ENCODE measurements around the gene N4BP2L1. TPM values are rescaled to one million over a fixed set of nuclear protein-coding genes. Genes with fewer than 3 reads are reported as not detected.

The N4BP2L1 gene
- not detected for polyA plus RNA-seq (2012; ENCODE audit: insufficient read length, low read depth)

DNA sequence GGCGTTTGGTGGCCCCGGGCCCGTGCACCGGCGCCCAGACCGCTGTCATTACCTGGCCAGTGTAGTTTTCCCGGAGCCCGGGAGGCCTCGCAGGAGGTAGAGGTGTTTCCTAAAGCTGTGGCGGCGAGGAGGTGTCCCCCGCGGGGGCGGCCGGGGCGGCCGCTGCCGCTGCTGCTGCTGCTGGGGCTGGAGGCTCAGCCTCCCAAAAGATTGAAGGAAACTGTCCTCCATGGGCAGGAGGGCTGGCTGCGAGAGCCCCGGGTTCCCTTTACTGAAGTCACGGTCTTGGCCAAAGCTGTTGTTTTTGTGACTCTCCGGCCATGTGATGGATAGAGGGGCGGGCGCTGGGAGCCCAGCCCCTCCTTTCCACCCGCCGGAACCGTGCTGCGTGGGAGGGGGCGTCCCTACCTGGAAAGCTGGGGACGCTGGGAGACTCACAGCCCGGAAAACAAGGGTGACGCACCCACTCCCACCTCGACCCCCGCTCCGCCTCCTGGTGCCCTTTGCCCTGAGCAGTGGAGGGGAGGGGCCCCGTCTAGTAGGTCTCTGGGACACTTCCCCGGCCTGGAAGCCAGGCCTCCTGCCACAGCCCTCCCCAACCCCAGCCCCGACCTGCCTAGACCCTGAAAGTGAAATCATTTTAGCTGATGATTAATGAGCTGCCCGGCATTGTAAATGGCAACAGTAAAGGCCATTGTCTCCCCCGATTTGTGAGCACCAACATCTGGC lies at the start of gene N4BP2L1:
TSS of gene N4BP2L1 (minus strand) at position 279 of the 729 bp plus-strand sequence. CDS start at position 231, 48 bp downstream.
- TF ChIP-seq POLR2AphosphoS5 (IDR thresholded peaks at IDR 0.05; ENCODE audit: low read depth, low read length) (no peak), FOXP2 (optimal IDR thresholded peaks at IDR 0.05; ENCODE audit: borderline replicate concordance, extremely low read depth, extremely low read length, insufficient read depth) (no peak), REST (IDR thresholded peaks at IDR 0.05; ENCODE audit: insufficient read depth in 1 of 2, low read depth in 2 of 2, low read length in 2 of 2) (no peak), TAF1 (IDR thresholded peaks at IDR 0.05; ENCODE audit: borderline replicate concordance, insufficient read depth, low read length) (no peak), SIN3A (IDR thresholded peaks at IDR 0.05; ENCODE audit: borderline replicate concordance, insufficient read depth, low read length) (no peak)

DNA sequence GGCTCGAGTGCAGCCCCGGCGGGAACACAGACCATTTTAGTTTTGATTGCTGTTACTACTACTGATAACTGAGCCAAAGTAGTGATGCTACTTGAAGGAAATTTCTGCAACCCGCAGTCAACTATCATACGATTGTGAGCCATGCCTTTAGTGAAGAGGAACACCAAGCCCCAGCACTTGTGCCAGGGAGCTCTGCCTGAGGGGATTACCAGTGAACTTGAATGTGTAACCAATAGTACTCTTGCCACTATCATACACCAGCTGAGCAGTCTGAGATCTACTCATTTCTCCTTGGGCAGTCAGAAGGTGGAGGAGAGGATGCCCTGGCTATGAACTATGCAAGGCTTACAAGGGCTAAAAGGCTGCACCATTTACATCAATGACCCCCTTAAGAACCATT lies 49.0 kb upstream of the N4BP2L1 start:
- no peak for TF ChIP-seq FOXP2 (optimal IDR thresholded peaks at IDR 0.05; ENCODE audit: borderline replicate concordance, extremely low read depth, extremely low read length, insufficient read depth)
- TF ChIP-seq REST (IDR thresholded peaks at IDR 0.05; ENCODE audit: insufficient read depth in 1 of 2, low read depth in 2 of 2, low read length in 2 of 2), result no peak
- no peak for TF ChIP-seq TAF1 (IDR thresholded peaks at IDR 0.05; ENCODE audit: borderline replicate concordance, insufficient read depth, low read length)
- no peak for TF ChIP-seq POLR2AphosphoS5 (IDR thresholded peaks at IDR 0.05; ENCODE audit: low read depth, low read length)

GRCh38 chr13:32476021-32476731 lies 48.2 kb upstream of the N4BP2L1 start:
- no peak for TF ChIP-seq FOXP2 (optimal IDR thresholded peaks at IDR 0.05; ENCODE audit: borderline replicate concordance, extremely low read depth, extremely low read length, insufficient read depth)
- TF ChIP-seq POLR2AphosphoS5 (IDR thresholded peaks at IDR 0.05; ENCODE audit: low read depth, low read length), result no peak
- TF ChIP-seq TAF1 (IDR thresholded peaks at IDR 0.05; ENCODE audit: borderline replicate concordance, insufficient read depth, low read length), result no peak
- no peak for TF ChIP-seq REST (IDR thresholded peaks at IDR 0.05; ENCODE audit: insufficient read depth in 1 of 2, low read depth in 2 of 2, low read length in 2 of 2)
- no peak for TF ChIP-seq SIN3A (IDR thresholded peaks at IDR 0.05; ENCODE audit: borderline replicate concordance, insufficient read depth, low read length)

GRCh38 chr13:32474999-32475792 lies 47.3 kb upstream of the N4BP2L1 start:
- TF ChIP-seq TAF1 (IDR thresholded peaks at IDR 0.05; ENCODE audit: borderline replicate concordance, insufficient read depth, low read length), result no peak
- no peak for TF ChIP-seq REST (IDR thresholded peaks at IDR 0.05; ENCODE audit: insufficient read depth in 1 of 2, low read depth in 2 of 2, low read length in 2 of 2)
- no peak for TF ChIP-seq SIN3A (IDR thresholded peaks at IDR 0.05; ENCODE audit: borderline replicate concordance, insufficient read depth, low read length)
- no peak for TF ChIP-seq POLR2AphosphoS5 (IDR thresholded peaks at IDR 0.05; ENCODE audit: low read depth, low read length)
- no peak for TF ChIP-seq FOXP2 (optimal IDR thresholded peaks at IDR 0.05; ENCODE audit: borderline replicate concordance, extremely low read depth, extremely low read length, insufficient read depth)

Measured in PFSK-1 (cell line).